NCI-H1092 treated with DMSO at 0.1 percent for 48 hours (cell line): ENCODE data around the gene PPP1R14B.

Source experiments
- DNase-seq: peaks from one replicate; lab custom pipeline; 2025; lab: John Stamatoyannopoulos, UW

The PPP1R14B gene

GRCh38 chr11:64245797-64246620 lies 734 bp downstream of the PPP1R14B start:
- peak; percentile 59 for DNase-seq

- peak; percentile 56 for DNase-seq
These were observed 1.3 kb downstream of the PPP1R14B start for GRCh38 chr11:64245401-64245796.

- DNase-seq = no peak
These were observed 1.8 kb downstream of the PPP1R14B start for GRCh38 chr11:64244966-64245365.

- no peak for DNase-seq
These were observed 2.6 kb downstream of the PPP1R14B start for GRCh38 chr11:64244107-64244506.

- no peak for DNase-seq
These were observed 3.4 kb downstream of the PPP1R14B start for GRCh38 chr11:64243236-64243854.

GRCh38 chr11:64241491-64242374 lies 5.0 kb downstream of the PPP1R14B start:
- no peak for DNase-seq

- DNase-seq = peak; percentile 99
These were observed 5.6 kb downstream of the PPP1R14B start for GRCh38 chr11:64241241-64241490.

GRCh38 chr11:64240435-64241240 lies 6.1 kb downstream of the PPP1R14B start, which contains the start of gene FKBP2:
TSS of gene FKBP2 (plus strand) at chr11:64241095. CDS start at chr11:64242388, 1,293 bp downstream.
- DNase-seq = peak; percentile 99

GRCh38 chr11:64239662-64240434 lies 6.9 kb downstream of the PPP1R14B start:
- no peak for DNase-seq

GRCh38 chr11:64238999-64239398 lies 7.7 kb downstream of the PPP1R14B start:
- no peak for DNase-seq

- no peak for DNase-seq
These were observed 8.7 kb downstream of the PPP1R14B start for GRCh38 chr11:64238076-64238475.

GRCh38 chr11:64237484-64237951 lies 9.2 kb downstream of the PPP1R14B start:
- peak; percentile 94 for DNase-seq

- DNase-seq = no peak
These were observed 11.1 kb downstream of the PPP1R14B start for GRCh38 chr11:64235437-64236161.

- DNase-seq = peak; percentile 57
These were observed 11.9 kb downstream of the PPP1R14B start for GRCh38 chr11:64234647-64235379.

GRCh38 chr11:64233913-64234586 lies 12.7 kb downstream of the PPP1R14B start, which contains the start of gene VEGFB:
TSS of gene VEGFB (plus strand) at chr11:64234584. CDS start at chr11:64234834, 250 bp downstream.
- DNase-seq = peak; percentile 65

- no peak for DNase-seq
These were observed 13.8 kb downstream of the PPP1R14B start for GRCh38 chr11:64232967-64233315.

- DNase-seq = no peak
These were observed 14.4 kb downstream of the PPP1R14B start for GRCh38 chr11:64232182-64232966.

GRCh38 chr11:64231546-64231945 lies 15.2 kb downstream of the PPP1R14B start:
- no peak for DNase-seq
